KMS-11 (cell line): ENCODE measurements around the gene CGB3.

Experiments
- H2AFZ ChIP-seq: fragments of 200-600 bp; sonication (generic); 2 replicates; pipeline ENCODE4 v1.6.1; 2016; ENCODE audit warnings: antibody characterized with exemption, mixed run types, low read depth
- H3K27ac ChIP-seq: fragments of 200-600 bp; sonication (generic); 2 replicates; pipeline ENCODE4 v1.6.1; 2016; ENCODE audit warnings: mild to moderate bottlenecking, mixed run types
- H3K27me3 ChIP-seq: fragments of 200-600 bp; sonication (generic); 2 replicates; pipeline ENCODE4 v1.6.1; 2017; ENCODE audit warnings: mild to moderate bottlenecking, low read depth, mixed run types, moderate library complexity; ENCODE audit not compliant: insufficient read depth
- H3K36me3 ChIP-seq: fragments of 200-600 bp; sonication (generic); 2 replicates; pipeline ENCODE4 v1.6.1; 2017; ENCODE audit warnings: mild to moderate bottlenecking, mixed run types; ENCODE audit not compliant: insufficient read depth
- H3K4me1 ChIP-seq: fragments of 200-600 bp; sonication (generic); 2 replicates; pipeline ENCODE4 v1.6.1; 2016; ENCODE audit warnings: mild to moderate bottlenecking, low read depth, mixed run types; ENCODE audit not compliant: poor library complexity, severe bottlenecking
- H3K4me2 ChIP-seq: fragments of 200-600 bp; sonication (generic); 2 replicates; pipeline ENCODE4 v1.7.0; 2016; ENCODE audit warnings: mild to moderate bottlenecking, mixed run types
- H3K4me3 ChIP-seq: fragments of 200-600 bp; sonication (generic); IDR thresholded peaks from 2 replicates; pipeline ENCODE4 v1.6.1; 2017; ENCODE audit warnings: low read depth, low read length, mixed read lengths; ENCODE audit not compliant: insufficient read depth
- H3K79me2 ChIP-seq: fragments of 200-600 bp; sonication (generic); 2 replicates; pipeline ENCODE4 v1.6.1; 2016; ENCODE audit warnings: low read depth, mixed run types; ENCODE audit not compliant: insufficient read depth
- H3K9ac ChIP-seq: fragments of 200-600 bp; sonication (generic); 2 replicates; pipeline ENCODE4 v1.6.1; 2016; ENCODE audit warnings: mild to moderate bottlenecking, mixed run types
- H4K20me1 ChIP-seq: fragments of 200-600 bp; sonication (generic); 2 replicates; pipeline ENCODE4 v1.6.1; 2016; ENCODE audit warnings: mild to moderate bottlenecking, mixed run types; ENCODE audit not compliant: insufficient read depth
- TF ChIP-seq, protein P1 (sequence below): fragments of 200-600 bp; sonication (generic); conservative IDR thresholded peaks from 2 replicates; pipeline ENCODE4 v1.6.1; 2017; ENCODE audit warnings: low read depth, mild to moderate bottlenecking, antibody characterized with exemption, low read length, moderate library complexity, mixed read lengths

Gene CGB3

DNA sequence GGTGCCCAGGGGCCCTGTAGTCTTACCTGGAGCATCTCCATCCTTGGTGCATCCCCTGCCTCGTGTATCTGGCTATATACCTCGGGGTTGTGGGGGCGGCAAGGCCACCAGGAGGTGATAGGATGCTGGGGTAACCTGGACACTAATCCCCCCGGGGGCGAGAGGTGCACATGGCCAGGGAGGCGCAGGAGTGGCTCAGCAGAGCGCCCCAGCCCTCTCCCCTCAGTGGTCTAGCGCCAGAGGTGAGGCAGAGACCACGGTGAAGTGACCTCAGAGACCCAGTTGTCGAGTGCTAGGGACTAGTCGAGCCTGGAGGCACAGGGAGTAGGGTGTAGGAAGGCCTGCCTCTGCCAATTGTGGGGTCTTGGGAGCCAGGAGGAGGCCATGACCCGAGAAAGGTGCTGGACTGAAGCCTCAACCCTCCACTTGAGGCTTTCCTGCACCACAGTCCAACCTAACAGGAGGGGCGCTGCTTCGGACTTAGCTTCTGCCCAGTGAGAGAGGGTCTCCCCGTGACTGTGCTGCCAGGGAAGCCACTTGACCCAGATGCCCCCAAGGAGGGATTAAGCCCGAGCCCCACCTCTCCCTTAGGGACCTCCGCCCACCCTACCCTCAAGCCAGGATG, 7.0 kb downstream of the CGB3 start, which contains the start of gene LHB:
Gene LHB (minus strand): TSS at position 51 of the 625 bp plus-strand sequence. CDS start 10 bp downstream, at position 41.
- TF ChIP-seq, protein P1, sequence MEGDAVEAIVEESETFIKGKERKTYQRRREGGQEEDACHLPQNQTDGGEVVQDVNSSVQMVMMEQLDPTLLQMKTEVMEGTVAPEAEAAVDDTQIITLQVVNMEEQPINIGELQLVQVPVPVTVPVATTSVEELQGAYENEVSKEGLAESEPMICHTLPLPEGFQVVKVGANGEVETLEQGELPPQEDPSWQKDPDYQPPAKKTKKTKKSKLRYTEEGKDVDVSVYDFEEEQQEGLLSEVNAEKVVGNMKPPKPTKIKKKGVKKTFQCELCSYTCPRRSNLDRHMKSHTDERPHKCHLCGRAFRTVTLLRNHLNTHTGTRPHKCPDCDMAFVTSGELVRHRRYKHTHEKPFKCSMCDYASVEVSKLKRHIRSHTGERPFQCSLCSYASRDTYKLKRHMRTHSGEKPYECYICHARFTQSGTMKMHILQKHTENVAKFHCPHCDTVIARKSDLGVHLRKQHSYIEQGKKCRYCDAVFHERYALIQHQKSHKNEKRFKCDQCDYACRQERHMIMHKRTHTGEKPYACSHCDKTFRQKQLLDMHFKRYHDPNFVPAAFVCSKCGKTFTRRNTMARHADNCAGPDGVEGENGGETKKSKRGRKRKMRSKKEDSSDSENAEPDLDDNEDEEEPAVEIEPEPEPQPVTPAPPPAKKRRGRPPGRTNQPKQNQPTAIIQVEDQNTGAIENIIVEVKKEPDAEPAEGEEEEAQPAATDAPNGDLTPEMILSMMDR, result no peak
- H4K20me1 ChIP-seq, result no peaks in the 10 kb centered on the region
- no peak within 1 kb of the TSS for H3K4me3 ChIP-seq
- H3K9ac ChIP-seq, result no peak within 1 kb of the TSS
- no peaks in the 10 kb centered on the region for H3K4me1 ChIP-seq
- peak within 1 kb of the TSS; percentile 14; the same call in 1 of the 2 replicates for H2AFZ ChIP-seq
- H3K36me3 ChIP-seq, result no peaks in the 10 kb centered on the region
- no peaks in the 10 kb centered on the region for H3K79me2 ChIP-seq
- peaks cover 29% of the 10 kb centered on the region for H3K27me3 ChIP-seq
- H3K27ac ChIP-seq, result no peak within 1 kb of the TSS
- peak within 1 kb of the TSS; percentile 73 for H3K4me2 ChIP-seq

DNA sequence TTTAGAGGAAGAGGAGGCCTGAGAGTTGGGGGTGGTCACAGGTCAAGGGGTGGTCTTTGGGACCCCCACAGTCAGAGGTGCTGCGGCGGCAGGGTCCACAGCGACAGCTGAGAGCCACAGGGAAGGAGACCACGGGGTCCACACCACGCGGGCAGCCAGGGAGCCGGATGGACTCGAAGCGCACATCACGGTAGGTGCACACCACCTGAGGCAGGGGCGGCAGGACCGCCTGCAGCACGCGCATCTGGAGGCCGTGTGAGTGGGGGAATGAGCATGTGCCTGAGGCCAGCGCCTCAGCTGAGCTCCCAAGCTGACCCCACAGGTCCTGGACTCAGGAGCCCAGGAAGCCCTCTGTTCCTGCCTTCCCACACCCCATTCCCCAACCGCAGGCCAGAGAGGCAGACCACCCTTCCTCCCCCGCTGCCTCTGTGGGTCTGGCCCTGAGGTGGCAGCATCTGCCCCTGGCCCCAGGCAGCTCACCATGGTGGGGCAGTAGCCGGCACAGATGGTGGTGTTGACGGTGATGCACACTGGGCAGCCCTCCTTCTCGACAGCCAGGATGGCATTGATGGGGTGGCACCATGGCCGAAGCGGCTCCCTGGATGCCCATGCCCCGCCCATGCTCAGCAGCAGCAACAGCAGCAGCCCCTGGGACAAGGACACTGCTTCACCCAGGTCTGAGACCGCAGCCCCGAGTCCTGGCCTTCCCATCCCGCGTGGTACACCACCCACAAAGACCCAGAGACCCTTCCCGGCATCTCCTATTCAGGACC, 7.9 kb downstream of the CGB3 start:
- Histone ChIP-seq H3K9ac (no peak overlapping the region), H3K36me3 (no peaks in the 10 kb centered on the region), H3K4me3 (no peak overlapping the region), H3K27ac (no peak overlapping the region), H3K4me2 (no peak overlapping the region), H4K20me1 (no peaks in the 10 kb centered on the region), H3K79me2 (no peaks in the 10 kb centered on the region), H3K27me3 (peaks cover 26% of the 10 kb centered on the region), H2AFZ (no peak overlapping the region), H3K4me1 (no peaks in the 10 kb centered on the region)
- TF ChIP-seq, protein P1, result no peak

DNA sequence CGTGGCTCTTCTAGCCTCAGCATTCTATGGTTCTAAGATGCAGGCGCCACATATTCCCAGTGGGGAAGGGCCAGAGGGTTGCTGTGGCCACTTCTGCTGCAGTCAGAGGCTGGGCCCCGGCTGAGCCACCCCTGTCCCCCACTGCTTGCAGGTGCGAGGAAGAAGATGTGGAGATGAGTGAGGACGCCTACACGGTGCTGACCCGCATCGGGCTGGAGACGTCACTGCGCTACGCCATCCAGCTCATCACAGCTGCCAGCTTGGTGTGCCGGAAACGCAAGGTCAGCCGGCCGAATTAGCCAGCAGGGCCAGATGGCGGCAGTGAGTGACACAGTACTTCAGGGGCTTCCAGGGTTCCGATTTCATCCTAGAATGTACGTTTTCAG, 9.3 kb downstream of the CGB3 start:
- TF ChIP-seq, protein P1, result no peak
- Histone ChIP-seq H3K4me1 (no peaks in the 10 kb centered on the region), H3K4me3 (no peak overlapping the region), H3K36me3 (no peaks in the 10 kb centered on the region), H2AFZ (no peak overlapping the region), H3K27ac (no peak overlapping the region), H3K79me2 (no peaks in the 10 kb centered on the region), H3K27me3 (peaks cover 13% of the 10 kb centered on the region), H3K4me2 (no peak overlapping the region), H4K20me1 (no peaks in the 10 kb centered on the region), H3K9ac (no peak overlapping the region)

DNA sequence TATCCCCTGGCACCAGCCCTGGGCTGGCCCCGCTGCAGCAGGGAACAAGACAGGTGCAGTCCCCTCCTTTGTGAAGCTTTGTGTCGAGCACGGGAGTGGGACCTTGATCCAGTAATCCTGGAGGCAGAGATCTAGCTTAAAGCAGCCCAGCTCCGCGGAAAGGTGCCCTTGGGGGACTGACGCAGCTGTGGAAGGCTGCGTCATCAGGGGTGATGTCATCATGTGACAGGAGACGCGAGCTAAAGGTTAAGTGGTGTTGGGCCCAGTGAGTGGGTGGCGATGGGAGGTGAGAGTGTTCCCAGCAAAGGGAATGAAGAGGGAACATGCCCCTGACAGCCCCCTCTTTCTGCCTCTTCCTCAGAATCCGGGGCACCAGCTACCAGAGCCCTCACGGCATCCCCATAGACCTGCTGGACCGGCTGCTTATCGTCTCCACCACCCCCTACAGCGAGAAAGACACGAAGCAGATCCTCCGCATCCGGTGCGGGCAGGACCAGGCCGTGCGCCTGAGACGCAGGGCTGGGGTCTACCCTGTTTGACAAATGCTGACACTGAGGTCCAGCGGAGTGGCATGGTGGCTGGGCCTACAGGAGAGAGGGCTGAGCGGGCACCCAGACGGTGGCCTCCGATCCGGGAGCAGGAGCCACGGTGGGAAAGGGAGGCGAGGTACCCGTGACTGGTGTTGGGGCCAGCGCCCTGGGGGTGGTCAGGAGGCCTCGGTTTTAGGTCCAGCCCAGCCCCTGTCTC, 9.8 kb downstream of the CGB3 start:
- Histone ChIP-seq H2AFZ (no peak overlapping the region), H4K20me1 (no peaks in the 10 kb centered on the region), H3K27me3 (peaks cover 13% of the 10 kb centered on the region), H3K9ac (no peak overlapping the region), H3K27ac (no peak overlapping the region), H3K36me3 (no peaks in the 10 kb centered on the region), H3K79me2 (no peaks in the 10 kb centered on the region), H3K4me1 (no peaks in the 10 kb centered on the region), H3K4me3 (no peak overlapping the region), H3K4me2 (no peak overlapping the region)
- TF ChIP-seq, protein P1, result no peak
